Fibroblast of pulmonary artery (primary cell): Measurements from ENCODE around the gene POLR2B.

Source experiments
- DNase-seq: peaks from one replicate; pipeline ENCODE4 v3.0.0-alpha.2; 2010; ENCODE audit warnings: low read depth
- H3K4me3 ChIP-seq: replicated peaks from 2 replicates; pipeline ENCODE4 v1.5.1; 2011; ENCODE audit warnings: low read depth, mild to moderate bottlenecking, control low read depth, low read length, moderate library complexity
- TF ChIP-seq, protein P1 (sequence below): IDR thresholded peaks from 2 replicates; pipeline ENCODE4 v1.5.1; 2011; ENCODE audit warnings: mild to moderate bottlenecking, control low read depth, low read length, inconsistent platforms; ENCODE audit errors: missing control alignments

Gene POLR2B

DNA sequence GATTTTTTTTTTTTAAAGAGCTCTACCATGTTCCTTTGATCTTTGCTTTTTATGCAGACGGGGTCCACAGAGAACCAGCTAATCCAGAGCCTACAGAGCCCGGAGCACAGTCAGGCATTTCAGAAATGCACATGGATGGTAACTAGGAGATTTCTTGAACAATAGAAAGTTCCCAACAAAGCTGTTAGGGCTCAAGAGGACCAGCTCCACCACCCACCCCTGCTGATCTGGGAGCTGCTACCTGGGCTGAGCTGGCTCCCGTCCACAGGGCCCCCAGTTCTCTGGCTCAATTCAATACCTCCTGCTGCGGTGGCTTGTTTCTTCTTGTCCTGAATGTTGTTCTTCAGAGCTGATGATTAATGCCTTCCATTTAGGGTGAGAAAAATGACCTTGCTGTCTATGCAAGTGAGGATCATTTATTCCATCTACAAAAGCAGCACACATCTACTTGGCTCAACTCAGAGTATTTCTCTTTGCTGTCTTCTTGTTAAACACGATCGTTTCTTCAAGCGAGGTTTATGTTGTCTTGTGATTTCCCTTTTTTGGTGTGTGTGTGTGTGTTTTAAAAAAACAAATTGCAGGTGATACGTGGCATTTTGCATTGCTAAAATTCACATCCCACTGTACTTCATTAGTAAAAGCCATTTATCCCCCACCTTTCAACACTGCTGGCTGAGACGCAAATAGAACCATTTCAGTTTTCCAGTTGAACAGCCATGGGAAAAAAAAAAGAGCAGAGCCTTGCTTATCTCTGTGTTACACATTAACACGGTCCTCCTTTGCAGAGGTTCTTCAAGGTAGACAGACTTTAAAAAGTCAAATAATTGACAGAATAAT lies 100.2 kb downstream of the POLR2B start:
- TF ChIP-seq, protein P1, sequence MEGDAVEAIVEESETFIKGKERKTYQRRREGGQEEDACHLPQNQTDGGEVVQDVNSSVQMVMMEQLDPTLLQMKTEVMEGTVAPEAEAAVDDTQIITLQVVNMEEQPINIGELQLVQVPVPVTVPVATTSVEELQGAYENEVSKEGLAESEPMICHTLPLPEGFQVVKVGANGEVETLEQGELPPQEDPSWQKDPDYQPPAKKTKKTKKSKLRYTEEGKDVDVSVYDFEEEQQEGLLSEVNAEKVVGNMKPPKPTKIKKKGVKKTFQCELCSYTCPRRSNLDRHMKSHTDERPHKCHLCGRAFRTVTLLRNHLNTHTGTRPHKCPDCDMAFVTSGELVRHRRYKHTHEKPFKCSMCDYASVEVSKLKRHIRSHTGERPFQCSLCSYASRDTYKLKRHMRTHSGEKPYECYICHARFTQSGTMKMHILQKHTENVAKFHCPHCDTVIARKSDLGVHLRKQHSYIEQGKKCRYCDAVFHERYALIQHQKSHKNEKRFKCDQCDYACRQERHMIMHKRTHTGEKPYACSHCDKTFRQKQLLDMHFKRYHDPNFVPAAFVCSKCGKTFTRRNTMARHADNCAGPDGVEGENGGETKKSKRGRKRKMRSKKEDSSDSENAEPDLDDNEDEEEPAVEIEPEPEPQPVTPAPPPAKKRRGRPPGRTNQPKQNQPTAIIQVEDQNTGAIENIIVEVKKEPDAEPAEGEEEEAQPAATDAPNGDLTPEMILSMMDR: no peak
- H3K4me3 ChIP-seq: no peak overlapping the region
- DNase-seq: no peak
